HCT116 (cell line): ENCODE data around the gene GAS2L2. TPM values are rescaled to one million over a fixed set of nuclear protein-coding genes. Genes with fewer than 3 reads are reported as not detected.

Source experiments
- ATAC-seq: fragments of 200-7000 bp; cut with Tn5 transposase; 2 replicates; pipeline ENCODE4 v1.9.1; 2020; ENCODE audit warnings: mild to moderate bottlenecking, moderate library complexity
- BruUV-seq: library from RNA; stranded (reverse); fragments of 400-500 nt; replicated peaks from 2 replicates; lab custom pipeline; 2021; lab: Mats Ljungman, UMichigan
- CTCF ChIA-PET: fragments of 300-600 bp; sonication (Branson Sonifier 250); formaldehyde crosslinking; loops from one replicate; lab custom pipeline; 2021; ENCODE audit warnings: antibody characterized with exemption; lab: Charles Lee
- POLR2A ChIA-PET: fragments of 300-600, 350-600 bp; sonication (Branson Sonifier 250); formaldehyde crosslinking; loops from one replicate; lab custom pipeline; 2021; ENCODE audit warnings: antibody characterized with exemption; lab: Charles Lee
- RAD21 ChIA-PET, 2 experiments: fragments of 300-600 bp; sonication (Branson Sonifier 250); formaldehyde crosslinking; loops; one replicate each; lab custom pipeline; 2023; ENCODE audit warnings: low total read pairs in 2 of 2; ENCODE audit not compliant: uncharacterized antibody in 2 of 2, unreplicated experiment in 2 of 2, low non-redundant PET in 1 of 2; lab: Charles Lee
- DNase-seq: peaks from one replicate; pipeline ENCODE4 v3.0.0-alpha.2; 2010; ENCODE audit warnings: low read depth, low spot score
- H2AFZ ChIP-seq: fragments of 200-600 bp; shearing (Covaris generic), sonication (generic); 2 replicates; pipeline ENCODE4 v1.6.1; 2017; ENCODE audit warnings: low read depth, mixed run types, mixed read lengths, antibody characterized with exemption, low read length; ENCODE audit not compliant: poor library complexity, severe bottlenecking
- H3K27ac ChIP-seq: 2 replicates; pipeline ENCODE4 v1.5.1; 2012; ENCODE audit warnings: low read depth, low read length
- H3K27me3 ChIP-seq: fragments of 200-600 bp; sonication (generic); 2 replicates; pipeline ENCODE4 v1.6.1; 2016; ENCODE audit warnings: mixed run types, low read length, mixed read lengths; ENCODE audit not compliant: insufficient read depth
- H3K36me3 ChIP-seq, 2 experiments: fragments of 200-500 bp in 1 of 2; fragments of 200-600 bp in 1 of 2; sonication (Bioruptor generic) in 1 of 2; sonication (generic) in 1 of 2; 2 replicates each; pipeline versions ENCODE4 v1.5.1 to v1.6.1; 2014 to 2016; ENCODE audit warnings: low read length in 2 of 2, inconsistent platforms in 1 of 2, mixed read lengths in 1 of 2, mixed run types in 1 of 2; ENCODE audit not compliant: insufficient read depth in 2 of 2, control insufficient read depth in 1 of 2
- H3K4me1 ChIP-seq, 2 experiments: fragments of 200-600 bp in 1 of 2; sonication (generic) in 1 of 2; 2 replicates each; pipeline versions ENCODE4 v1.5.1 to v1.6.1; 2012 to 2017; ENCODE audit warnings: low read length in 2 of 2, inconsistent platforms in 1 of 2, mild to moderate bottlenecking in 1 of 2, mixed read lengths in 1 of 2, mixed run types in 1 of 2, moderate library complexity in 1 of 2; ENCODE audit not compliant: insufficient read depth in 2 of 2, control insufficient read depth in 1 of 2
- H3K4me2 ChIP-seq: fragments of 200-600 bp; sonication (generic); 2 replicates; pipeline ENCODE4 v1.6.1; 2017; ENCODE audit warnings: mixed run types, low read length, mixed read lengths
- H3K4me3 ChIP-seq, 2 experiments: fragments of 200-600 bp in 1 of 2; sonication (generic) in 1 of 2; replicated peaks in 1 of 2; 2 replicates each; pipeline ENCODE4 v1.5.1; 2011 to 2016; ENCODE audit warnings: low read length in 2 of 2, control low read depth in 1 of 2, low read depth in 1 of 2, mild to moderate bottlenecking in 1 of 2, mixed read lengths in 1 of 2, mixed run types in 1 of 2
- H3K79me2 ChIP-seq: fragments of 200-600 bp; sonication (generic); 2 replicates; pipeline ENCODE4 v1.6.1; 2017; ENCODE audit warnings: mild to moderate bottlenecking, mixed run types, low read length, moderate library complexity, mixed read lengths; ENCODE audit not compliant: insufficient read depth
- H3K9ac ChIP-seq: fragments of 200-600 bp; sonication (generic); 2 replicates; pipeline ENCODE4 v1.6.1; 2016; ENCODE audit warnings: low read length, mixed read lengths
- H3K9me2 ChIP-seq: fragments of 200-600 bp; sonication (generic), shearing (Covaris generic); 2 replicates; pipeline ENCODE4 v1.6.1; 2017; ENCODE audit warnings: mixed run types, mild to moderate bottlenecking, moderate library complexity; ENCODE audit not compliant: insufficient read depth
- H3K9me3 ChIP-seq, 2 experiments: fragments of 200-500 bp in 1 of 2; fragments of 200-600 bp in 1 of 2; sonication (Bioruptor generic) in 1 of 2; sonication (generic) in 1 of 2; 2 replicates each; pipeline ENCODE4 v1.6.1; 2014 to 2017; ENCODE audit warnings: low read length in 2 of 2, mixed read lengths in 2 of 2, inconsistent platforms in 1 of 2, low read depth in 1 of 2, mild to moderate bottlenecking in 1 of 2, mixed run types in 1 of 2, moderate library complexity in 1 of 2; ENCODE audit not compliant: control insufficient read depth in 1 of 2, insufficient read depth in 1 of 2
- H4K20me1 ChIP-seq: fragments of 200-600 bp; sonication (generic), shearing (Covaris generic); 2 replicates; pipeline ENCODE4 v1.6.1; 2017; ENCODE audit warnings: mixed run types, mild to moderate bottlenecking, moderate library complexity; ENCODE audit not compliant: insufficient read depth
- ELF1 ChIP-seq: IDR thresholded peaks from 2 replicates; pipeline ENCODE4 v1.6.1; 2012; ENCODE audit warnings: low read depth, borderline replicate concordance
- POLR2A ChIP-seq: IDR thresholded peaks from 2 replicates; pipeline ENCODE4 v1.7.0; 2011; ENCODE audit warnings: borderline replicate concordance; ENCODE audit not compliant: insufficient read depth, insufficient read length; ENCODE audit errors: extremely low read depth
- intact Hi-C: fragments of 100-400 bp; cut with micrococcal nuclease; formaldehyde crosslinking; loops from 2 replicates; pipeline ENCODE4 v1.10.0; 2022
- total RNA-seq: library from RNA; stranded (reverse); gene quantifications from one replicate; pipeline ENCODE4 v1.2.1, GENCODE V29; 2021; ENCODE audit not compliant: unreplicated experiment
- TF ChIP-seq, protein P1 (sequence below): IDR thresholded peaks from 2 replicates; pipeline ENCODE4 v1.6.1; 2012

The GAS2L2 gene
- total RNA-seq, 1 experiment from 2014 or later, result not detected

DNA sequence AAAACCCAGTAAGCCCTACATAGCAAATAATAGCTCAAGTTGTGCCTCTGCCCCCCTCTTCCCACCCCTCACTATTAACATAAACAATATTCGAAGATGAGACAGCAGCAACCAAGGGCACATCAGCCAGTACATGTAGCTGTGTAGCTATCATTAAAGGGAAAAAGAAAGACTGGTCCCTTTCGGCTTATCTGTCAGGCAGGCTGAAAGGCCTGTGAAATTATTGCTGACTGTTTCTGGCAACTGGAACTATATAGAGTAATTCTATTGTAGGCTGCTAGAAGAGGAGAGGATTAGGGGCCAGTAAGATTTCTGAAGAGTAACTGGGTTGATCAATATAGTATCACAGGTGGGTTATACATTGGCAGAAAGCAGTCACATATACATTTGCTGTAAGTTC, 58.1 kb downstream of the GAS2L2 start:
- no TSS peak for BruUV-seq
- H3K27ac ChIP-seq, result no peak overlapping the region
- H3K79me2 ChIP-seq, result peaks cover 7% of the 10 kb centered on the region; the same call in 1 of the 2 replicates
- TF ChIP-seq POLR2A (no peak), ELF1 (no peak)
- TF ChIP-seq, protein P1, sequence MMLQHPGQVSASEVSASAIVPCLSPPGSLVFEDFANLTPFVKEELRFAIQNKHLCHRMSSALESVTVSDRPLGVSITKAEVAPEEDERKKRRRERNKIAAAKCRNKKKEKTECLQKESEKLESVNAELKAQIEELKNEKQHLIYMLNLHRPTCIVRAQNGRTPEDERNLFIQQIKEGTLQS, result no peak
- intact Hi-C loops, result no loop called here
- ChIA-PET POLR2A (no interaction called here), RAD21 (no interaction called here), CTCF (no interaction called here)
- no peak overlapping the region for H3K4me2 ChIP-seq
- no peak for DNase-seq
- no peak overlapping the region for H3K9ac ChIP-seq
- no peaks in the 10 kb centered on the region for H4K20me1 ChIP-seq
- no peaks in the 10 kb centered on the region for H3K27me3 ChIP-seq
- no peaks in the 10 kb centered on the region for H3K9me3 ChIP-seq
- ATAC-seq, result no peak
- no peak overlapping the region for H3K4me3 ChIP-seq
- no peaks in the 10 kb centered on the region for H3K9me2 ChIP-seq
- no peaks in the 10 kb centered on the region for H3K4me1 ChIP-seq
- H2AFZ ChIP-seq, result no peak overlapping the region
- peaks cover 16 to 23% of the 10 kb centered on the region in 2 experiments; a peak in 3 of 4 replicates for H3K36me3 ChIP-seq

Other genes starting within 250 kb of the GAS2L2 start
- gene SLFN12L, start 215.6 kb downstream of the GAS2L2 start, total RNA-seq, result 0.17 TPM
- not detected for gene SLFN14, start 192.4 kb downstream of the GAS2L2 start, total RNA-seq
- 5.0 TPM for gene PEX12, start 174.7 kb downstream of the GAS2L2 start, total RNA-seq
- 198 TPM for gene AP2B1, start 165.9 kb downstream of the GAS2L2 start, total RNA-seq
- 0.15 TPM for gene RASL10B, start 21.6 kb downstream of the GAS2L2 start, total RNA-seq
- not detected for gene C17orf50, start 7.6 kb upstream of the GAS2L2 start, total RNA-seq
- gene MMP28, start 42.4 kb upstream of the GAS2L2 start, total RNA-seq, result 2.6 TPM
- gene TAF15, start 56.2 kb upstream of the GAS2L2 start, total RNA-seq, result 346 TPM
- gene HEATR9, start 115.7 kb upstream of the GAS2L2 start, total RNA-seq, result not detected
- 0.34 TPM for gene CCL5, start 127.1 kb upstream of the GAS2L2 start, total RNA-seq
- gene RDM1, start 177.5 kb upstream of the GAS2L2 start, total RNA-seq, result 11.7 TPM
- not detected for gene LYZL6, start 190.5 kb upstream of the GAS2L2 start, total RNA-seq
- not detected for gene CCL16, start 228.3 kb upstream of the GAS2L2 start, total RNA-seq
- not detected for gene CCL14, start 233.5 kb upstream of the GAS2L2 start, total RNA-seq
- gene CCL15, start 248.3 kb upstream of the GAS2L2 start, total RNA-seq, result not detected